Measurements from ENCODE around the gene LCN12.

Gene LCN12

DNA sequence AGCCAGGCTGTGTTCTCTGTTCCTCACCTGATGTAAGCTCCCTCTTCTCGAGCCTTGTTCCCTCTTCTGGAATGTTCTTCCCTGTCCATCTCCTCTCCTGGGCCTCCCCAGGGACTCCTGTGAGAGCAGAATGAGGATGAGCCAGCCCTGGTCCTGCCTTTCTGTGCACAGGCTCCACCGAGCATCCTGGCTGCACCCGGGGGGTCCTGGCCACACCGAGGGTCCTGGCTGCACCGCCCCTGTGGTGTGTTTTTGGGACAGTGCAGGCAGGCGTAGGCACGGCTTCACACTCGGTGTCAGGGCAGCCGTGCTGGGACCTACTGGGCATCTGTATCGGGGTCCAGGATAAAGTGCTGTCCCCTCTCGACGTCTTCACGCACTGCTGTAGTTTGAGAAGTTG lies 25.3 kb upstream of the LCN12 start:
- no peak for DNase-seq (ENCODE audit: low read depth)

DNA sequence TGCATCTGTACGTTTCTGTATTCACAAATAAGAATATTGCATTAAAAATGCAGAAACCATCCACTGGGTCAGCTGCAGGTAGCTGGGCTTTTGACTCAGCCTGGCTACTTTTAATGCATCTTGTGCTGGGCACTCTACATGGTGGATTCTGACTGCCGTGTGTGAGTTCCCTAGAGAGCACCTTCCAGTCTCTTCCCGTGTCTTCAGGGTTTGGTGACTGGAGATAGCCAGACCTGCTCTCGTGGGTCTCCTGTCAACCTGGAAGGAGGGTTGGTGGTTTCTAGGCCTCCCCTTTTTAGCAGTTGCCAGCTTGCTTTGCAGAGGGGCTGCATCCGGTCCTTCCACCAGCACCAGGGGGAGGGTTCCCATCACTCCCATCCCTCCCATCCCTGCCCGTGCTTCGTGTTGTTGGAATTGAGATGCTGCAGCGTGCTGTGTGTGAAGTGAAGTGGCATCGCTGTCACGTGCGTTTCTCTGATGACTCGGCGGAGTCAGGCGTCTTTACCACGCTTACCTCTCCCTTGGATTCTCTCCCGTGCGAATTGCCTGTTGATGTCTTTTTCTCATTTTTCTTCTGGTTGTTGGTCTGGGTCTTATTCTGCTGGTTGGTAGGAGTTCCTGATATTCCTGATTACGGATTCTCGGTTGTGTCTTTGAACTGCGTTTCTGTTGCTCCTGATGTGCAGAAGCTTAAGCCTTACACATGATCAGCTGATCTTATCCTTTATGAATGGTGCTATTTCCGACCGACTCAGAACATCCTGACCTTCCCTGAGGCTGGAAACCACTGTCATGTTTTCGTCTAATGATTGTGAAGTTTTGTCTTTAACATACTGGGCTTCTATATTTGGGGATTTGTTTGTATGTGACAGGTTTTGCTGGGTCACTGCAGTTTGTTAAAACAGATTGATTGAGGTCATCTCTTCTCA lies 24.5 kb upstream of the LCN12 start:
- no peak for DNase-seq (ENCODE audit: low read depth)

DNA sequence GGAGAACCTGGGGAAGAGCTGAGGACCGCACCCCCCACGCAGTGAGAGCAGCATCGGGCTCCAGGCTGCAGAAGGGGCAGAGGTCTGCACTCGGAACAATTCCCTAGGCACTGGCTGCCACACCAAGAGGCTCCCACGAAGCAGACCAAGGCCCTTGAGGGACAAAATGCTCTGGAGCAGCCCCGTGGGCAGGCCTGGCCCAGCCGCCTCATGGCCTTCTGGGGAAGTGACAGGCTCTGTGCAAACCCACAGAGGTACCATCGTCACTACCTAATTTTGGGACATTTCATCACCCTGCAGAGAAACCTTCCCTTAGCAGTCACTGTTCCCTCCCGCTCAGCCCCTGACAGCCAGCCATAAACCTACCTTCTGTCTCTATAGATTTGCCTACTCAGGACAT lies 23.5 kb upstream of the LCN12 start:
- DNase-seq (ENCODE audit: low read depth) = no peak

DNA sequence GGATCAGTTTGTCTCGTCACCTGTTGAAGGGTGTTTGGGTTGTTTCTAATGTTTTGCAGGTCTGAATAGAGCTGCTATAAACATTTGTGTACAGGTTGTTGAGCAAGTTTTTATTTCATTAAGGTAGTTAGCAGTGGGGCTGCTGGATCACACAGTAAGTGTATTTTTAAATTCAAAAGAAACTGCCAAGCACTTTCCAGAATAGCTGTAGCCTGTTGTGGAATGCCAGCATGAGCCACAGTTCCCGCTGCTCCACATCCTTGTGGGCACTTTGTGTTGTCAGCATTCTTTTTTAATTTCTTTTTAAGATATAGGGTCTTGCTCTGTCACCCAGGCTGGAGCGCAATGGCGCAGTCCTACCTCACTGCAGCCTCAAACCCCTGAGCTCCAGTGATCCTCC lies 22.1 kb upstream of the LCN12 start:
- no peak for DNase-seq (ENCODE audit: low read depth)

DNA sequence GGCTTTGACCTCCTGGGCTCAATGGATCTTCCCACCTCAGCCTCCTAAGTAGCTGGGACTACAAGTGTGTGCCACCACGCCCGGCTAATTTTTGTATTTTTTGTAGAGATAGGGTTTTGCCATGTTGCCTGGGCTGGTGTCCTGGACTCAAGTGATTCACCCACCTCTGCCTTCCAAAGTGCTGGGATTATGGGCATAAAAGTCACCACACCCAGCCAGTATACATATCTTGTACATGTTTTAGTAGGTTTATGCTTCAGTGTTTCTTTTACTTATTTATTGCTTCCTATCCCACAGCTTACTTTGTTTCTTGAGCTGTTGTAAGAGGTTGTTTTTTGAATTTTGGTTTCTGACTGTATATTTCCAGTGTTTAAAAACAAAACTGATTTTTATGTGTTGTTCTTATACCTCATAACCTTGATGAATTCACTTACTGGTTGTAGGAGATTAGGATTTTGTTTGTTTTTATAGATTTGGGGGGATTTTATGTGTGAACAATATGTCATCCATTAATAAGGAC lies 20.4 kb upstream of the LCN12 start:
- no peak for DNase-seq (ENCODE audit: low read depth)

DNA sequence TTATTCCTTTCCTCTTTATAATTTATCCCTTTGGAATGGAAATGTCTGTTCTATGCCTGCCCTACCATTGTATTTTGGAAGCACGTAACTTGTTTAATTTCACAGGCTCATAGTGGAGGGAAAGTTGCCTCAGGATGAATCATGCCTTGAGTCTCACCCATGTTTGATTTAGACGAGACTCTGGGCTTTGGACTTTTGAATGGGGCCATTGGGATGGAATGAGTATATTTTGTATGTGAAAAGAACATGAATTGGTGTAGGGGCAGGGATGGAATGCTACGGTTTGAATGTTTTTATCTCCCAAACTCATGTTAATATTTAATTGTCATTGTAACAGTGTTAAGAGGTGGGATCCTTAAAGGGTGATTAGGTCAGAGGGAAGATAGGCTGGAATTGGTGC lies 17.8 kb upstream of the LCN12 start:
- DNase-seq (ENCODE audit: low read depth) = no peak

DNA sequence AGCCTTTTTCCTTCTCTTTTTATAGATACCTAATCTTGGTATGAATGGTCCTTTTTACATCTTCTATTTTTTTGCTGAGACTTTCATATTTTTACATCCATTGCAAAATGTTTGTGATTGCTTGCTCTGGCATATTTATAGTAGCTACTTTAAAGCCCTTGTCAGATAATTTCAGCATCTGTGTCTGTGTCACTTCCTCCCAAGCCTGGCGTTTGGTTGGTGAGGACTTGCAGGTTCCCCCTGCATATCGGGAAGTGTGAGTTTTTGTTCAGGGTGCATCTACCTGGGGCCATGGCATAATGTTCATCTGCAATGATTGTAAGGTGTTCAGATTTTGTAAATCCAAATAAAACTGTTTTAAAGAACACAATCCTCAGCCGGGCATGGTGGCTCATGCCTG lies 16.4 kb upstream of the LCN12 start:
- no peak for DNase-seq (ENCODE audit: low read depth)

DNA sequence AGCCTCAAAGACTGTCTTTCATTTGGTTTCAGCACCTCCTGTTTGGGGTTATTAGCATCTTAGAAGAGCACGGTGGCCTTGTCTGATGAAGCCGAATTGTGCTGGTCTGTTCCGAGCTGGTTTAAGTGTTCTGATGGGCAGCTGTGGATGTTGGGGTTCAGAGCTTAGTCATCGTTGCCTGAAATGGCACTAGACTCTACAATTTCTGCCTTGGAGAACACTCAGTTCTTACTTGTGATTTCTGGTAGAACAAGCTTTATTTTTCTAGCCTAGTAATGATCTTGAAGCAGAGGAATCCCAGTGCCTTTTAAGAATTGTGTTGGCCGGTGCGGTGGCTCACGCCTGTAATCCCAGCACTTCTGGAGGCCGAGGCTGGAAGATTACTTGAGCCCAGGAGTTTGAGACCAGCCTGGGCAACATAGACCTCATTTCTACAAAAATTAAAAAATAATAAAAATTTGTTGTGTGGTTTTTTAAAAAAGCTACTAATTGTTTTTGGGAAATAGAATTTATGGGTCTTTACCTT lies 15.4 kb upstream of the LCN12 start:
- DNase-seq (ENCODE audit: low read depth) = no peak

DNA sequence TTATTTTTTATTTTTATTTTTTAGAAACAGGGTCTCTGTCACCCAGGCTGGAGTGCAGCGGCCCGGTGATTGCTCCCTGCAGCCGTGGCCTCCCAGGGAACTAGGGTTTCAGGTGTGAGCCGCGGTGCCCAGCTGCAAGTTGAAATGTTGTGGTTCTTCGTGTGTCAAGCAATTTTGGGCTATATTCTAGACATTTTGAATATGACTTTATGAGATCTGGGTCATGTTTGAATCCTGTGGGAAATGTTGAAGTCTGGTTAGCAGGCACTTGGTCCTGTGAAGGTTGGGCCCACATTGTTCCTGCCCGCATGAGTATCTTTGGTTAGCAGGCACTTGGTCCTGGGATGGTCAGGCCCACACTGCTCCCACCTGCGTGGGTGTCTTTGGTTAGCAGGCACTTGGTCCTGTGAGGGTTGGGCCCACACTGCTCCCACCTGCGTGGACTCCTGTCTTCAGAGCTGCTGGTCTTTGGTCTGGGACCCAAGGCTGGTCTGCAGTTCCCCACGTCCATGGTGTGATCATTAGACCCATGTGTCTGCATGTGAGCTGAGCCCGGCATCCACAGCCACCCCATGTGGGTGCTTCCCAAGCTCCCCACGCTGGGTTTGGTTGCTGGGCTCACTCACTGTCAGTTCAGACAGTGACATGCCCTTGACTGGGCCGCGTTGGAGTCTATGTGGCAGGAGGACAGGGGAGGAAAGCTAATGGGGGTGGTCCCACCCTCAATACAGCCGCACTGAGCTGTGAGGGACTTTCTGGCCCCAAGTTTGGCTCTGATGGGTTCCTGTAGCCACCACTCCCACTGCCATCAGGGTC lies 14.7 kb upstream of the LCN12 start:
- no peak for DNase-seq (ENCODE audit: low read depth)

DNA sequence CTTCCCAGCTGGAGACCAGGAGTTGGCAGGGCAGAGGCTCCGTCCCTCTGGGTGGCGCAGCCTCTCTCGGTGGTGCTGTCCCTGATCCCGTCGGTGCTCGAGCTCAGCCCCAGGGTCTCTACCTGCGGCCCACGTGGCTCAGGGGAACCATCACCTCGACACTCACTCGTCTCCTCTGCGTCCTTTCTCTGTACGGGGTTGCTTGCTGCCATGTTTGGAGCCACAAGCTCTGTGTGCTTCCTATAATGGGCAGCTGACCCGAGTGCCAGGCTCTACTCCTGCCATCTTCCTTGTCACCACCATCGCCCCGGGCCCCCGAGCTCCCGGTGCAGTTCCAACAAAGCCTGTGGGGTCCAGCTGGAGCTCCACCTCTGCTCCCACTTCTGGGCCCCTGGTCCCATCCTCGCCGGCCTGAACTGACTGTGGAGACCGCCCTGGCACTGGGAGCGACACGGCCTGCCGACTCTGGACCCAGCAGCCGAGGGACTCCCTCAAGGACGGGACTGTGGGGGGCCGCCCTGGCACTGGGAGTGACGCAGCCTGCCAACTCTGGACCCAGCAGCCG lies 12.6 kb upstream of the LCN12 start:
- no peak for DNase-seq (ENCODE audit: low read depth)

DNA sequence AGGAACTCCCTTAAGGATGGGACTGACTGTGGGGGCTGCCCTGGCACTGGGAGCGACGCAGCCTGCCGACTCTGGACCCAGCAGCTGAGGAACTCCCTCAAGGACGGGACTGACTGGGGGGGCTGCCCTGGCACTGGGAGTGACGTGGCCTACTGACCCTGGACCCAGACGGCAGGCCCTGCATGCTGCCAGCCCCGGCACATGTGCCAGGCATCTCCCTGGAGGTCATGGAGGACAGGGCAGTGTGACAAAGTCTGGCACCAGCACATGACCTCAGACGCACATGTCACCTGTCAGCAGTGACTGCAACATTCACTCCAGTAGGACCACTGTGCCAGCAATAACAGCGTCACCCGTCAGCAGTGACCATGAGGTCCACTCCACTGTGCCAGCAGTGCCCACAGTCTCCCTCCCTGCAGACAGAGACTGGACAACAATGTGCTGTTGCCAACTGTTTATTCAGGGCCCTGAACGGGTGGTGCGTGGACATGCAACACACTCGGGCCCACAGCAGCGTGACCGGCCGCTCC lies 12.0 kb upstream of the LCN12 start:
- no peak for DNase-seq (ENCODE audit: low read depth)

DNA sequence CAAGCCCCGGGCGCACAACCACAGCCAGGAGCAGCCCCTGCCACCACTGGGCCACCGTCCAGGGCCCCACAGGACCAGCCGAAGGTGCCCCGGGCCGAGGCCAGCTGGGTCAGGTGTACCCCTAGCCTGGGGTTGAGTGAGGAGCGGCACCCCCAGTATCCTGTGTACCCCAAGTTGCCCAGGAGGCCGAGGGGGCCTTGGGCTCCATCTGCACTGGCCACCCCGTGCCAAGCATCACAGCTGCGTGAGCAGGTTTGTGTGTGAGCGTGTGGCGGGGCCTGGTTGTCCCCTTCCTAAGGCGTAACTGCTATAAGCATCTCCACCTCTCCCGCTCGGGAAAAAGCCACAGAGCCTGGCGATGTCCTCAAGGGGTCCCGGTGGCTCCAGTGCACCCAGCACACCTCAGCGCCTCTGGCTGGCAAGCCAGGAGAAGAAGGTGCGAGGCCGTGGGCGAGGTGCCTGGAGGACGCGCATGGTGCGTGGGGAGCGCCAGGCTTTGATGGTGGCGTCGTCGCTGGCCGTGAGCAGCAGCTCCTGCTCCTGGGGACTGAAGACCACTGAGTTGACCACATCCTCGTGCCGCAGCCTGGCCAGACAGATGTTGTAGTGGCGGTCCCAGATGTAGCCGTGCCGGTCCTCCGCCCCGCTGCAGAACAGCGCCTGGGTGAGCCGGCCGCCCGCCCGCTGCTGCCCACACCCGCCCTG lies 11.4 kb upstream of the LCN12 start:
- no peak for DNase-seq (ENCODE audit: low read depth)

DNA sequence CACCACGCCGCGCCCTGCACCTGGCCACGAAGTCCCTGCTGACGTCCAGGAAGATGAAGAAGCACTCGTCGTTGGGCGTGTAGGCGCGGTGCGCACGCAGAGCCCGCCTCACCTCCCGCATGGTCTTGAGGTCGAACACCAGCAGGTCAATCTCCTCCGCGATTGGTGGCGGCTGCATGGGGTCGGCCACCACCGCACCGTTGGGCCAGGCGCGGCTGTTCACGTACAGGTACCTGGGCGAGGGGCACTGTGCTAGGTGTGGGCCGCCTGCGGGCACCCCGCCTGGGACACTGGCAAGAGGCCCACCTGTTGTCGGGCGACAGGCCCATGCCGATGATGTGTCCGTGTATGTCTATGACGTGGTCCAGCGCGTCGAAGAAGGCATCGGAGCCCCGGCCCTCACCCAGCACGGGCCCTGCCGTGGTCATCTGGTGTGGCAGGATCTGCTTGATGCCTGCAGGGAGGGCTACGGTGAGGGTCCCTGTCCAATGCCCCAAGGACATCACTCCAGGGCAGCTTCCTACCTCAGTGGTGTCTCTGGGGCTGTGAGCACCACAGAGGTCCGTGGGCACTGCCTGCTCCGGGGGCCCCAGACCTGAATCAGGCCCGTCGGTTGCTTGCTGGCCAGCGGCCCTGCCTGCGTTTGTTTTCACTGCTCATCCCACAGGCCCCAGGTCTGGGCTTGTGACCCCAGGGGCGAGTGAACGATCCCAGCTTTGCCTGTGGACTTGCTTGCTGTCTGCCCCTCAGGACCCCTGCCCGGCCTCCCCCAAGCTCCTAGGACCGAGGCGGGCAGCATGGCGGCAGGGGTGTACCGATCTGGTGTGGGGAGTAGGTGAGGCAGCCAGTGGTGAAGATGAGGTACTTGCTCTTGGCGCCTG lies 10.6 kb upstream of the LCN12 start:
- DNase-seq (ENCODE audit: low read depth) = no peak

DNA sequence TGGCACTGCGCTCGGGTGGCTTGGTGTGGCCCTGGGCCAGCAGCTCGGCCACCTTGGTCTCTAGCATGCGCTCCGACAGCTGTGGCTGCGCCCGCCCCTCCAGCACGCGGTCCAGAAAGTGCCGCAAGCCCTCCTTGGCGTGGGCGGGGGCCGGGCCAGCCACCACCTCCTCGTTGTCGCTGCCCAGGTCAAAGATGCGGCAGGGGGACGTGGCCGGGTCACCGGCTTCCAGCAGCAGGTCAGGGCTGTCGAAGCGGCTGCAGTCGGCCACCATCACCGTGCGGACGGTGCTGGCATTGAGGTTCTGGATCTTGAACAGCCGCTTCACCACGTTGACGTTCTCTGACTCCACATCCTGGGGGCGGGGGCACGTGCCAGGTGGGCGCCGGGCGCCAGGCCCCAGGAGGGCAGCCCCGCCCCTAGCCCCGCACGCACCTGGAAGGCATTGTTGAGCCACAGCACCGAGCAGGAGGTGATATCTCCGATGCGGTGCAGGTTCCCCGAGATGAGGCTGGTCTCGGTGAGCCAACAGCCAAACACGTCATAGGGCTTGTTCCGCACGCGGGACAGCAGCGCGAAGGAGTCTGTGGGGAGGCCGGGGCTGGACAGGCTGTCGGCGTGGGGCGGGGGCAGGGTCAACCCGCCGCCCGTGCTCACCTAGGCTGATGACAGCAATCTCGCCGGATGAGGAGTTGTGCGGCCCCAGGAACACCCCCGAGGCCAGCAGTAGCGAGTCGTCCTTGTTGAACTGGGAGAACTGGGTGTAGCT lies 9.8 kb upstream of the LCN12 start:
- no peak for DNase-seq (ENCODE audit: low read depth)

DNA sequence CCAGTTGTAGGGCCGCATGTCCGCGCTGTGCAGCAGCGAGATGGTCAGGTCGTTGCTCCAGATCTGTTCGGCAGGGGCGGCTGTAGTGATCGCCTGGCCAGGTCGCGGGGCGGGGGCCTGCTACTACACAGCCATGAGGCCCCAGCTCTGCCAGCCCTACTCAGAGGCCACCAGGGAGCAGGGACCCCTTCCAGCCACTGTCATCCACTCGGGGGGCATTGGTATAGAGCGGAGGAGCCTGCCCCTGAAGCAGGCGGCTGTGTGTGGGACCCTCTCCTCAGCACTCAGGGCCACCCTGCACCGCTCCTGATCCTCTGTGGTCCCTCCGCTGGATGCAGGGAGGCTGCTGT lies 9.2 kb upstream of the LCN12 start:
- no peak for DNase-seq (ENCODE audit: low read depth)

DNA sequence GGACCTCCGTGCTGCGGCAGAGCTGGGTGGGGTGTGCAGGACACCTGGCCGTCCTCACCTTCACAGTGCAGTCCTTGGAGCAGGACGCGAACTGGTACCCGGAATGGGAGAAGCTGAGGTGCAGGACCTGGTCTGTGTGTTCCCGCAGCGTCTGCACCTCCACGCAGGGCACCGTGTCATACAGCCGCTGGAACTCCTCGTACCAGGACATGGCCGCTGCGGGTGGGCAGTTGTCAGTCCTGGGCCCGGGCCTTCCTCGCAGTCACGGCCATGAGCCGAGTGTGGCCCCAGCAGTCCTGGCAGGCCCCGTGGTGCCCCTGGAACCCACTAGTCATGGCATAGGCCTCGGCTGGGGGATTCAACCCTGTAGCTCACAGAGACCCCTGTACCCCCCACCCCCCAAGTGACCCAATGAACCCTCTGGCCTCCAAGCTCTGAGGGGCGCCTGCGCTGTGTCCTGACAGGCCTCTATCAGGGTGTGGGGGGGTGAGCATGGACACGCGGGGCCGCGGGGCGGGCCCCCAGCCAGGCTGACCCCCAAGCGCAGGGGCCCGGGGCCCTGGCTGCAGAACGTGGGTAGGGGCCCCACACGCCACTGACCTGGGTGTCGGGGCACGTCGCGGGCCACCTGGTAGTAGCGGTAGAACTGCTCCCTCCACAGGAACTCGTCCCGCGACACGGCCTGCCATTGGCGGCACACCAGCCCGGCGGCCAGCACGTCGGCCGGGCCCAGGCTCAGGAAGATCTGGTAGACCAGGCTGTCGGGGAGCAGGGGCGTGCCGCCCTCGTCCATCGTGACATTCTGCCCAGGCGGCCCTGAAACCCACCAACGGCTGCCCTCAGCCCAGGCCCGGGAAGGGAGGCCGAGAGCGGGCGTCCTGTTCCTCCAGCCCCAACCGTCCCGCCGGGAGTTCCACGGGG lies 8.5 kb upstream of the LCN12 start:
- DNase-seq (ENCODE audit: low read depth) = no peak

DNA sequence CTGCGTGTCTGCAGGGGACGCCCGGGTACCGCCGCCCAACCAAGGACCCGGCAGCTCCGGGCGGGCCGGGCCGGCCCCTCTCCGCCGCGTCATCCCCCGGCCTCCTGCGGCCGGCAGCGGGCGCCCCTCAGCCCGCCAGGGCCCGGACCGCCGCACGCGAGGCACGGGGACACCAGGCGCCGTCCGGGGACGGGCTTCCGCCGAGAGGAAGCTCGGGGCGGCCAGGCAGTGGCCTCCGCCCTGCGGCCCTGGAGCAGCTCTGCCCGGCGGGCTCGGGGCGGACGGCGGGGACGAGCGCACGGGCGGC lies 7.9 kb upstream of the LCN12 start:
- no peak for DNase-seq (ENCODE audit: low read depth)

DNA sequence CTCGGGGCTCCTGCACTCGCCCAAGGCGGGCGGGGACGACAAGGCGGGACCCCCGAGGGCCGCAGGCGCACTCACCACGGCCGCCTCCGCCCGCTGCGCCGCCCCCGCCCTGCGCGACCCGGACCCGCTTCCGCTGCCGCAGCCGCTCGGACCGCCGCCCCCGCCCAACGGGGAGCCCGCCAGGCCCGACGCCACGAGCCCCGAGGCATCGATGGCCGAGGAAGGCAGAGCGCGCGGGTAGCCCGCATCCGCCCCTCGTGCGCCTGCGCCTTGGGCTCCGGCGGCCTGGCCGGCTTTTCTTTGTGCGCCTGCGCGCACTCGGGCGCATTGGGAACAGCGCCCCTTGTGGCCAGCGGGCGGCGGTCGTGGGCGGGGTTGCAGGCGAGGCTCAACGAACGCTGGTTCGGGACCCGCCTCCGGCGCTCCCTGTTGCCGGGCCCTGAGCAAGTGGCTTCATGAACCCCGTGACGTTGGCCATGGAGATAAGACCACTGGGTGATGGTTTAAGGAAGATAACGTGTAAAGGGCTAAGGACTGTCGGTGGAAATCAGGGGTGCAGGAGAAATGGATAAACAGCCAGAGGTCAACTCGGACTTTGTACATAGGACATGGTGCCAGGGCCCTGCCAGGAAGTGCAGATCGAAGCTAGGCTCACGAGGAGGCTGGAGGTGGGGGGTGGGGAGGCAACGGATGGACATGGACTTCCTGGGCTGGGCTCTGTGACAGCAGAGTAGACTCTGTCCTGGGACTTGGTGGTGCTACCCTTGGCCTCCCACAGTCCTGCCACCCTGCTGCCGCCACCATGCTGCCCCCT lies 7.3 kb upstream of the LCN12 start, which contains the start of the genes C8G and FBXW5:
Gene C8G (plus strand): TSS at position 725 of the 814 bp plus-strand sequence. CDS start 78 bp downstream, at position 803.
Gene FBXW5 (minus strand): TSS at position 220 of the 814 bp plus-strand sequence. CDS start 655 bp downstream, outside the sequence.
- peak; percentile 84 for DNase-seq (ENCODE audit: low read depth)
